ENCODE results near the gene SECTM1.

SECTM1 gene

DNA sequence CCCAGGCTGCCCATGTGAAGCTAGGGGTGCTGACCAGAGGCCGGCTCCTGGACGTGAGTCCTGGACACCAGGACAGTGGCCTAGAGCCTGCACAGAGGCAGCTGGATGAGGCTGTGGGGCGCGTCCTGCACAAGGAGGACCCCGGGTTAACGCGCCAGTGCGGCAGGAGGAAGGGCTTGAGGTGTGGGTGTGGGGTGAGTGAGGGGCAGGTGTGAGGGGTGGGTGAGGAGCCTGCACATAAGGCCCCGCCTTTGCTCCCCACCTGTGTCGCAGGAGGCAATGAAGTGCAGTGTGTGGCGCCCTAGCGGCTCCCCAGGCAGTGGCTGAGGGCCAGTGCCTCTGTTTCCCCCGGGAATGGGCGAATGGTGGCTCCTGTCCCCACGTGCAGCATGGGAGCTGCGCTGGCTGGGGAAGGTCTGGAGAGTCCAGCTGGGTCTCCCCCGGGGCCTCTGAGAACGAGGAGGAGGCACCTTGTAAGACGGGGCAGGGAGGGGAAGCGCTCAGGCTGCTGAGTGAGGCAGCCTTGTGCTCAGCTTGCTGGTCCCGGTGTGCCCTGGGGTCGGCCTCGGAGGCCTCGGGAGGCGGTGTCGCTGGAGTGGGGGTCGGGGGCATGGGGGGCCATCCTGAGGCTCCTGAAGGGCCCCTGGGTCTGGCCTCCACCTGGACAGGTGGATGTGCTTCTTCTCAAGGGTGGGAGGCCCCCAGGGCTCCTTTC lies 19.4 kb downstream of the SECTM1 start:
- no peak for DNase-seq

DNA sequence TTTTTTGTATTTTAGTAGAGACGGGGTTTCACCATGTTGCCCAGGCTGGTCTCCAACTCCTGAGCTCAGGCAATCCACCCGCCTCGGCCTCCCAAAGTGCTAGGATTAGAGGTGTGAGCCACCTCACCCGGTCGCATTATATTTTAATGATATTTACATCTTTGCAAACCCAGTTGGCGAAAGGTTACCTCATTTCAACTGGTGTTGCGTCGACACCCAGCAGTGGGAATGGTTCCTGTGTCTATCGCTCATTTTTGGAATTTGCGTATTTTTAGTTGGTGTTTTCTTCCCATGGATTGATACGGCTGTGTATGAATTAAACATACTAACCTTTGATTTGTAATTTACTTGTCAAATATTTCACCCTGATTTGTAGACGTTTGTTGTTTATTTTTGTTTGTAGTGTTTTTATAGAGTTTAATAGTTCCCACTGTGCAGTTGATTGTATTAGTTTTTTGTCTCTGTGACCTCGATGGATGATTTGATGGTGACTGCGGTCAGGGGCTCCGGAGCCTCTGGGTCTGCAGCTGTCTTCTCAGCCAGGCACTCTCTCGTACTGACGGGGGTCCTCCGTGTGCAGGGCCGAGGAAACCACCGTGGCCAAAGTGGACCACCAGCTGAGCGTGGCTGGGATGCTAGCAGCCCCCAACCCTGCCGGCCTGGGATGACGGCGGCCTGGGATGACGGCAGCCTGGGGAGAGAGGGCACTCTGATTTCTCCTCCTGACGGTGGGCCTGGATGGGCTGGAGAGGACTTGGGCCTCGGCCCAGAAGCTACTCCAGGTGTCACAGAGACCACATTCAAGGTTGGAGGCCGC lies 20.2 kb downstream of the SECTM1 start:
- no peak for DNase-seq

DNA sequence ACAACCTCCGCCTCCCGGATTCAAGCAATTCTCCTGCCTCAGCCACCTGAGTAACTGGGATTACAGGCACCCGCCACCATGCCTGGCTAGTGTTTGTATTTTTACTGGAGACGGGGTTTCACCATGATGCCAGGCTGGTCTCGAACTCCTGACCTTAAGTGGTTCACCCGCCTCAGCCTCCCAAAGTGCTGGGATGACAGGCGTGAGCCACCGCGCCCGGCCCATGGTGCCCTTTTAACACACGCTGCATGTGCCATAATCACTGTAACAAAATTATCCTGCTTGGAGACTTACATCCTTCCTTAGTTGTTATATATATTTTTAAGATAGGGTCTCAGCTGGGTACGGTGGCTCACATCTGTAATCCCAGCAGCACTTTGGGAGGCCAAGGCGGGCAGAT lies 21.6 kb downstream of the SECTM1 start:
- DNase-seq, result no peak

DNA sequence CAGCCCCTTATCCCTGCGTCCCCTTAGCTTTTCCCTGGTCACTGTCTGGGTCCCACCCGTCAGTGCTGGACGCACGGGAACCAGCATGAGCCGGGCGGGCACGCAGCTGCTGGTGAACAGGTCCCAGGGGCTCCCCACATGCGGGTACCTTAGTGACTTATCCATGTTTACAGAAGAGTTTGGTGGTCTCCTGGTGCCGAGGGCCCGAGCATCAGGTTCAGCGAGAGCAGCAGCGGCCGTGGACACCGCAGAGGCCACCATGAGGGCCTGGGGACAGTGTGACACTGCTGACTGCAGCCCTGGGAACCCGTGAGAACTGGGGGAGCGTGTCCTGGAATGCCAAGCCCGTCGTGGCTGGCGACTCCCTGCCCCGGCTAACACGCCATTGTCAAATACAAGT lies 22.7 kb downstream of the SECTM1 start:
- no peak for DNase-seq

DNA sequence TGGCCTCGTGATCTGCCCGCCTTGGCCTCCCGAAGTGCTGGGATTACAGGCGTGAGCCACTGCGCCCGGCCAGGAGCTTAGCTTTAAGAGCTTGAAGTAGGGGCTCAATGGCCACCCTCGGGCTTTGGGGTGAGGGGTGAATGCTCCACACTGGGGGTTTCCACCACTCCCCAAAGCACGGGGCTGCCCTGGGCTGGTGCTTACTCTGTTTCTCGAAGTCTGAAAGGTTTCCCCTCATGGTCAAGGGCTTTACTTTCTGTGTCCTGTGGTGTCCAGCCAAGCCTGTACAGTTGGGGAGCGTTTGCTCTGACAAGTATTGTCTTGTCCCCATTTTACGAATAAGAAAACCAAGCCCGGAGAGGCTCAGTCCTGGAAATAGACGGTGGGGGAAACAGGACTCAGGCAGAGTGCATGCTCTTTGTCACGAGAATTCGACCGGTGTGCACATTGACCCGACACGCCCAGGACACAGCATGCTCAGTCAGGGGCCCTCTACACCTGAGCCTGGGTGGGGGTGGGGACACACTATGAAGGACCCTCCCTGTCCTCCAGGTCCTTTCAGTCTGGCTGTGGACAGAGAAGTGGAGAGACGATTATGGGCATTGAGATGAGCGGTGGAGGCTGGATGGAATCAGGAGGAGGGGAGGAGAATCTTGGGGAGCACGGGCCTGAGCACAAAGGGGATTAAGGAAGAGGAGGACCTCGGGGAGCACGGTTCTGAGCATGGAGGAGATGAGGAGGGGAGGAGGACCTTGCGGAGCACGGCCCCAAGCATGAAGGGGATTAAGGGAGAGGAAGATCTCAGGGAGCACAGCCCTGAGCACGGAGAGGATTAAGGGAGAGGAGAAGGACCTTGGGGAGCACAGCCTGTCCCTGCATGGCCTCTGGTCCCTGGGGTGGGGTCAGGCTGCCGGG lies 23.7 kb downstream of the SECTM1 start:
- DNase-seq, result no peak

DNA sequence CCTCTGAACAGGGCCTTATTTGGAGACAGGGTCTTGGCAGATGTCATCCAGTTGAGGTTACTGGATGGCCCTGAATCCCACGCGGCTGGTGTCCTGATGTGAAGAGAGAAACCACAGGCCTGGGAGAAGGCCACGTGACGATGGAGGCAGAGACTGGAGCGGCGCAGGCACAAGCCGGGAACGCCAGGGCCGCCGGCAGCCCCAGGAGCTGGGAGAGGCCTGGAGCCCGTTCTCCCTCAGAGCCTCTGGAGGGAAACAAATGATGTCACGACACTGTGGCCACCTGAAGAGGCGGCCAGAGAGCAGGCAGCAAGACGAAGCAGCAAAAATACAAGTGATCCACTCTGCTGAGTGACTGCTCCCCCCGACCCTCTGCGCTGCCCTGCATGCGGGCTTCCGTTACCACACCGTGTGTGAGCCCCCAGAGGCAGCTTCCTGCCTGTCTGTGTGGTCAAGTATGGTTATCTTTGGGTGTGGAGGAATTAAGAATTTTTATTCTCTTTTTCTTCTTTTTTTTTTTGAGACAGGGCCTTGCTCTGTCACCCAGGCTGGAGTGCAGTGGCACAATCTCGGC lies 27.8 kb downstream of the SECTM1 start:
- no peak for DNase-seq

DNA sequence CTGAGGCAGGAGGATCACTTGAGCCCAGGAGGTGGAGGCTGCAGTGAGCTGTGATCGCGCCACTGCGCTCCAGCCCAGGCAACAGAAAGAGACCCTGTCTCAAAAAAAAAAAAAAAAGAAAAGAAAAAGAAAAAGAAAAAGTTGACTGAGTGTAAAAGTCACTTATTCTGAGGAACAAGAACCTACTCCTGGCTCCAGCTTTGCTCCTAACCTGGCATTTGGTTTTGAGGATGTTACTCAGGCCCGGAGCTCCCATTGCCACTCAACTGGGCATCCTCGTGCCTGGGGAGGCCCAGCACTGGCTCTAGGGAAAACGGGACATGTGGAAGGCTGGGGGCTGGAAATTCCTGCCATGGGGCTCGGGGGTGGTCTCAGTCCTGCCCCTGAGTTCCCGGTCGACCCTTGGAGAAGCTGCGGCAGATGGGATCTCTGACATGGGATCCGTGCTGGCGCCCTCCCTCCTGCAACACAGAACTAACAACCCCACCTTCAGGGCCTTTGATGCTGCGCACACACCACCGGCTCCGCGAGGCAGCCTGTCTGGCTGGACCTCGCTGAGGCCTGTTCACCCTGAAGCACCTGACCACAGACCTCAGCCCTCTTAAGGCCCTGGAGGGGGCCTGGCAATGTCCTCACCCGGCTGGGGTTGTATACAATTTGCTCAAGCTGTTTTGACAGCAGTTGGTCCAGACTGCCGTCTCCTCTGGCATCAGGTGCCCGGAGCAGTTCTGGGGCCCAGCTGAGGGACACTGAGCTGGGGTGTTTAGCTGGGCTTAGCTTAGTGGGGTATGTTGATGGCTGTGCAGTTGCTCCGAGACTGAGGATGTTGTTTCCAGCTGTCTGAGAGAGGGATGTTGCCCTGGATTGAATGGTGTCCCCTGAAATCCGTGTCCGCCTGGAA lies 28.5 kb downstream of the SECTM1 start:
- DNase-seq, result no peak

DNA sequence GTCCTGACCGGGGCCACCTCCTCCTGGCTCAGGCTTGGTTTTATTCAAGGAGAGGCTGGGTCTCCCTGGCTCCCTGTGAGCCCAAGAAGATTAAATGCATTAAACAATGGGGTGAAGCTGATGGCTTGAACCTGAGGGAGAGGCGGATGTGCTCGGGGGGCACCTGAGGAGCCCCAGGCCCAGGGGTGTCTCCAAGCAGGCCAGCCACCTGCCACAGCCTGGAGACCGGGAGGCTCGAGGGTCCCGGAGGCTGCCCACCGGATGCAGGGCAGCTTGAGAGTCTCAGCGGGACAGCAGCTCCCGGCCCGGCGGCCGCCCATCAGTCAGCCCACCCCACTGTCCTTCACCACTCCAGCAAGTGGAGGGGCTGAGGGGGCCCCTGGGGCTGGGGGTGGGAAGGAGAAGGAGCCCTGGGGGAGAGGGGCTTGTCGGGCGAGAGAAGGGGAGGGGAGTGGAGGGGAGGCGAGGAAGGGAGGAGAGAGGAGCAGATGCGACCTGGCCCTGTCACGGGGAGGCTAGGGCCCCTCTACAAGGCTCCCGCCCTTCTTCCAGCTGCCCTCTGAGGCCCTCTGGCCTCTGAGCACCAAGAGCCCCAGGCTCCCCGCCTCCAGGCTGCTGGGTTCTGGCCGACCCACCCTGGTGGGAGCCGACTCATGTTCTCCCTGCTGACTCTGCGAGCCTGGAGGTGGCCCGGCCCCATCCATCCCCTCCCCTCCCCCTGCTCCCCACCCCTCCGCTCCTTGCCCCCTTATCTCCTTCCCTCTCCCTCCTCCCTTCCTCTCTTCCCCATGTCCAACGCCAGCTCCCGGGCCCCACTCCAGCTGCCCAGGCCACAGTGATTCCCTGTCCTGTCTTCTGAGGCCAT lies 29.4 kb downstream of the SECTM1 start:
- DNase-seq, result no peak

DNA sequence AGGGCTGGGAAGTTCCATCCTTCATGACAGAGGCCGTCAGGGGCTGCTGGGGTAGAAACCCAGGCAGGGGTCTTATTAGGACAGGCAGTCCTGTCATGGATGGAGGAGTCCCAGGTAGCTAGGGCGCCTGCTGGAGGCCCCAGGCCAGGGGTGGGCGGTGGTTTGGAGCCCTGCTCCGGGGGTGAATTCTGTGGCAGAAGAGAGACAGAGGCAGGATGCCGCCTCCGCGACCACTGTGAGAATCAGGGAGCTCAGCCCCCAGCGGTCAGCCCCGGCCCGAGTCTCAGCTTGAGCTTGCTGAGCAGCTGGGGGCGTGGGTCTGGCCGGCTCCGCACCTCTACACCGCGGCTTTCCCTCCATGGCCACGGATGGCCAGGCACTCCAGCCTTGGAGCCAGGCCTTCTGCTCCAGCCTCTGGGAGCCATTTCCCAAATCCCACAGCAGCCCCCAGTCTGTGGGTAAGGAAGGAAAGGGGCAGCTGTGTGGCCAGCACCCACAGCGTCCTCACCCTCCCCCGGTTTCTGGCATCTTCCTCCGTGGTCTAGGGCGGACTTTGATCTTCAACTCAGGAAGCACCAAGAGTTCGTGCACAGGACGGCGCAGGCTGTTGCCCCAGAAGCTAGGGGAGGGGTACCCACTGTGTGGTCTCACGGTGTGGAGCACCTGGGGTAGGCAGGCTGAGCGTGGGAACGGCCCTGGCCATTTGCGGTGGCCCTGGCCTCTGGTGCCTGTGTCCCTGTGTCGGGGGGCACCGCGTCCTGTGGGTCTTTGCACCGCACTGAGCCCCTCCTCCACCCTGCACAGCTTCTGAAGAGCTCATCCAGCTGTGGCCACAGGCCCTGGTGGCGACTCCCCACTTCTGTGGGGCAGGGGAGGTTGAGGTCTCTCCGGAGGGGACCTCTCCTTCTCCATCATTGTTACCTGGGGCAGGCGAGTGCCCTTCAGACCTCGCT lies 30.3 kb downstream of the SECTM1 start:
- no peak for DNase-seq

DNA sequence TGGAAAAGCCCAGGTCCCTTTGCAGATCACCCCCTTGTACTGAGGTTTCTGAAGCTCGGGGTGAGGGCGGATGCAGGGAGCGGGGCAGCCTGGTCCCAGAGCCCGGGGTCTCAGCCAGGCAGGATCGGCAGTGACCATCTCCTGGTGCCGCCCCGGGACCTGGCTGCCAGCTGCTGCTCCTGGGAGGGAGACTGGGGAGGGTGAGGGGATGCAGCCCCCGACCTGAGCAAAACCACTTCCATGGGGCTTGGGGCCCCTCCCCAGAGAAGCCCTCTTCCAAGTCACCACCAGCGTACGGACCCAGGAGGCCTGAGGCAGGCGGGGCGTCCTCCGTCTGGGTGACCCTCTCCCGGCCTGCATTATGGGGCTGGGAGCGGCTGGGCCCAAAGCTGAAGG lies 31.0 kb downstream of the SECTM1 start:
- no peak for DNase-seq

DNA sequence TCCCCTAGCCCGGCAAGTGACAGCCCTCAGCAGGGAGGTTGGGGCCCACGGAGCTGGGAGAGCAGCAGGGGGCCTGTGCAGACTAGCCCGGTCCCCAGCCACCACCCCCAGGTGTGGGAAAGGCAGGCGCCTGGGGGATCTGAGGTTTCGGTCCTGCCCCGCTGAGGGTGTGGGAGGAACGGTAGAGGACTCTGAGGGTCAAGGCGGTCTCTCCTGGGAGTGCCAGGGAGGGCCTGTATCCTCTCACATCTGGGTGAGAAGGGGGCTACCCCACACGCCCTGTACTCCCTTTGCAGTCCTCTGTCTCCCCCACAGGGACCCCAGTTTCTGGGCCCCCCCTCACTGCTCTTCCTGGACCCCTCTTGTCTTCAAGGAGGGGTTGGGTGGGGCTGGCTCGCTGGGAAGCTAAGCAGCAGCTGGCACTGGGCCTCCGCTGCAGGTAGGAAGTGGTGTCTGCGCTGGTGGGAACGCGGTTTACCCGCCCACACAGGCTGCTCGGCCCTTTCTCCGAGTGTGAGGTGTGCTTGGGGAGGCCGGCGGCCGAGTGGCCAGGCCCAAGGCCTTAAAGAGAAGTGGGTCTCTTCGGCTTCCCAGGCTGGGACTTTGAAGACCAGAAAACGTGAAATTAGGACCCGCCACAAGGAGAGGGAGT lies 31.5 kb downstream of the SECTM1 start:
- no peak for DNase-seq

DNA sequence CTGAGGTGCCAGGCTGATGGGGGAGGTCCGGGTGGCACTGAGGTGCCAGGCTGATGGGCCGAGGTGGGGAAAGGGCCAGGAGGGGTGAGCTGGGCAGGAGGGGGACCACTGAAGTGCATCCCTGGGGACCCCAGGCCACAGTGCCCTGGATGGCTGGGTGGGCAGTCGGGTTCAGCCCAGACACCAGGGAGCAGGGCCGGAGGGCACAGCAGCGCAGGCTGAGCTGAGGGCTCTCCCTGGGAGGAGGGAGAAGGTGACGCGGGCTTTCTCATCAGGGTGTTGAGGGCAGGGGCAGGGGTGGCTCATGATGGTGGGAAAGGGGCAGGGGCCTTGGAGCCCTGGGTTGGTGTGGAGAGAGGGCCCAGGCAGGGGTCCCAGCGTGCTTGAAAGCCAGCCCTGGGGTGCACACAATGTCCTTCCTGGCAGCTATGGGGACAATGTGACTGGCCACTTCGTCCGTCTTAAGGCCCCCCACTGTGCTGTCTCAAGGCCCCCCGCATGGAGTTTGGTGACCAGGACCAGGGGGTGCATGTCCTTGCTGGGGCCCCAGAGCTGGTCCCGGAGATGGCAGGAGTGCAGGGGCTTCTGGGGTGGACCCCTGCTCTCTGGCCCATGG lies 32.2 kb downstream of the SECTM1 start:
- no peak for DNase-seq

DNA sequence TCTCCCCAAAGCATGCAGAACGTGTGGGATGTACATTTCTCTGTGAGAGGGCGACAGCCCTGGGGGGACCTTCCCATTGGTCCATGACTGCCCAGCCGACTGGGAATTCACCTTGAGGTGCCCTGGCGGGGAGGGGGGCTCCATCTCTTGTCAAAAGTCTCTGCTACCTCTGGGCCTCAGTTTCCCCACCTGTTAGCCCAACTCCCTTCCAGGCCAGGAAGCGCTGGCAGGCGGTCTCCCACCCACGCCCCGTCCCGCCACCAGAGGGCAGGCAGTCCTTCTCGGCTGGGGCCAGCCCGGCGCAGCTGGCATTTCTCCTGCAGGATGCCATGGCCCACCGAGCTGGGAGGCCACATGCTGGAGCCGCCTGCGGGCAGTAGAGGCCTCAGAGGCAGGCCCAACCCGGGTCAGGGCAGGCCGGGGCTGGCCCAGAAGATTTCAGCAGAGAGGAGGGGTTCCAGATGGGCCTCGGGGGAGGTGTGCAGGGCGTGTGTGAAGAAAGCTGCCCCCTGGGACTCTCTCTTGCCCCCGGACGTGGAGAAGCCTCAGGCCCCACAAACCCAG lies 32.8 kb downstream of the SECTM1 start:
- peak; percentile 77 for DNase-seq

DNA sequence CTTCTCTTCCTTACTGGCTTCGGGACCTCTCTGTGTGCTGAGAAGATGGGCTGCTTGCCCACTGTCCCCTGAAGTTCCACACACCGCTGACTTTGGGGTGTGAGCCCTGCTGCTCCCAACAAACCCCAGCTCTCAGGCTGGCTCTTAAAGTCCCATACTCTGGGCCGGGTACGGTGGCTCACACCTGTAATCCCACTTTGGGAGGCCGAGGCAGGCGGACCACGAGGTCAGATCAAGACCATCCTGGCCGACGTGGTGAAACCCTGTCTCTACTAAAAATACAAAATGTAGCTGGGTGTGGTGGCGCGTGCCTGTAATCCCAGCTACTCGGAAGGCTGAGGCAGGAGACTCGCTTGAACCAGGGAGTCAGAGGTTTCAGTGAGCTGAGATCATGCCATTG lies 33.3 kb downstream of the SECTM1 start:
- no peak for DNase-seq

DNA sequence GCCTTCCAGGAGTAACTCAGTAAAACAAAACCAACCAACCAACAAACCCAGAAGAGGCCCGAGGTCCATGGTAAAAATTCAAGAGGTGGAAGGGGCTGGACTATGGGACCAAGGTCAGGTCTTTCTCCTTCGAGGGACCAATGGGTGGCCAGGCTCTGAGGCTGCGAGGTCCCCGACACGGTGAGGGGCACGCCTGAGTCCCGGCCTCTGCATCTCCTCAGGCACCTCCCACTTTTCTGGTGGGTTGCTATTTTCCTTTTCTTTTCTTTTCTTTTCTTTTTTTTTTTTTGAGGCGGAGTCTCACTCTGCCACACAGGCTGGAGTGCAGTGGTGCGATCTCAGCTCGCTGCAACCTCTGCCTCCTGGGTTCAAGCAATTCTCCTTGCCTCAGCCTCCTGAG lies 34.1 kb downstream of the SECTM1 start:
- no peak for DNase-seq

DNA sequence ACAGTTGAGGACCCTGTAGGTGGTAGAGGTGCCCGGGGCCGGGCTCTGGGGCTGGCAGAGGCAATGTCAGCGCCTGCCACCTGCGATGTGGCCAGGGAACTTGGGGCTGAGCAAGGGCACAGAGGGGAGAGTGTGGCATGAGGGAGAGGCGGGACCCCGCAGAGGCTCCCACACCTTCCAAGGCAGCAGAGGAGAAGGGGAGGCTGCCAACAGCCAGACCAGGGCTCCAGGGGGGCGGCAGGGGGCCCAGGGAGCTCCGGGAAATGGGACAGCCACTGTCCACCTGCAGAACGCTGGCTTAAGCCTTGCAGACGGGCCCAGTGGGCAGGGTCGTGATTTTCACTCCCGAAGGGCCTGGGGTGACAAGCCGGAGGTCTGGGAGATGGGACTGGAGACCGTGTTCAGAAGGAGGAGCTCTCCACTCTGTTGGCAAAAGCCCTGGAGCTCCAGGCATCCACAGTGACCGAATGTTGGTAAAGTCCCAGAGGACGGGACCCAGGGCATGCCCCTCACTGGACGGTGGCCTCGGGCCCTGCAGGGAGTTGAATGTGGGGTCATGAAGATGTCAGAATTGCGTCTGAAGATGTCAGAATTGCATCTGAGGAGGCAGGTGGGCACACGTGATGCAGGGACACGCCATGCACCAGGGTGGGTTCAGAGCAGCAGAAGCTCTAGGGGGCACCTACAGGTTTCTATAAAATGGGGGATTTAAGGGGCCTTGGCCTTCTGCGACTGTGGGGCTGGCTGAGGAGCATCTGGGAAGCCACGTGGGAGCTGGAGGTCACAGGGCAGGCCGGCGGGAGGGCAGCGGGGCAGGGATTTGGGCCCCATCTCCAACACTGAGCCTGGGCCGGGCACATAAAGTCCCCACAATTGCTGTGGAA lies 34.8 kb downstream of the SECTM1 start:
- DNase-seq, result no peak
